Natural killer cell (primary cell): Measurements from ENCODE around the gene GSTM1. TPM values are rescaled to one million over a fixed set of nuclear protein-coding genes. Genes with fewer than 3 reads are reported as not detected.

Experiments
- ATAC-seq, 3 donors: fragments of 150-1000 bp in 2 of 3; fragments of 200-7000 bp in 1 of 3; cut with Tn5 transposase; 1 replicate in 1 of 3; 2 replicates in 2 of 3; pipeline ENCODE4 v1.10.0; 2021; ENCODE audit warnings: mild to moderate bottlenecking in 2 of 3, moderate library complexity in 2 of 3
- DNase-seq, 2 donors: peaks; one replicate each; pipeline versions ENCODE4 v3.0.0 to v3.0.0-alpha.2; 2013 to 2021; ENCODE audit warnings: mixed read lengths in 1 of 2
- H3K27ac ChIP-seq: one replicate; pipeline ENCODE4 v1.5.1; 2013; ENCODE audit warnings: mild to moderate bottlenecking, low read length
- H3K27me3 ChIP-seq: one replicate; pipeline ENCODE4 v1.6.1; 2013; ENCODE audit warnings: low read length; ENCODE audit not compliant: control insufficient read depth, insufficient read depth
- H3K36me3 ChIP-seq: one replicate; pipeline ENCODE4 v1.6.1; 2013; ENCODE audit warnings: low read length; ENCODE audit not compliant: control insufficient read depth, insufficient read depth
- H3K4me1 ChIP-seq: one replicate; pipeline ENCODE4 v1.6.1; 2013; ENCODE audit warnings: low read length; ENCODE audit not compliant: control insufficient read depth, insufficient read depth
- H3K4me3 ChIP-seq: one replicate; pipeline ENCODE4 v1.5.1; 2013; ENCODE audit warnings: low read length
- H3K9me3 ChIP-seq: one replicate; pipeline ENCODE4 v1.6.1; 2013; ENCODE audit warnings: low read length; ENCODE audit not compliant: control insufficient read depth, insufficient read depth
- H3K27ac Mint-ChIP-seq, 2 donors: one replicate each; pipeline ENCODE4 v1.8.0; 2022; ENCODE audit warnings: mild to moderate bottlenecking in 2 of 2, mixed read lengths in 2 of 2, moderate library complexity in 1 of 2
- H3K27me3 Mint-ChIP-seq, 2 donors: one replicate each; pipeline ENCODE4 v1.8.0; 2022; ENCODE audit warnings: low read depth in 2 of 2, mixed read lengths in 2 of 2
- H3K36me3 Mint-ChIP-seq: one replicate; pipeline ENCODE4 v1.8.0; 2022; ENCODE audit warnings: mixed read lengths
- H3K4me1 Mint-ChIP-seq, 2 donors: one replicate each; pipeline ENCODE4 v1.8.0; 2022; ENCODE audit warnings: mixed read lengths in 2 of 2
- H3K4me3 Mint-ChIP-seq: one replicate; pipeline ENCODE4 v1.8.0; 2022; ENCODE audit warnings: mild to moderate bottlenecking, moderate library complexity, mixed read lengths
- H3K9me3 Mint-ChIP-seq, 2 donors: one replicate each; pipeline ENCODE4 v1.8.0; 2022; ENCODE audit warnings: mixed read lengths in 2 of 2
- WGBS: methylation state at CpG from one replicate; pipeline ENCODE4 v1.1.7; 2013; ENCODE audit warnings: missing lambda C conversion rate; ENCODE audit not compliant: insufficient coverage; 5-methylcytosine and 5-hydroxymethylcytosine counted together
- intact Hi-C: fragments of 100-400 bp; cut with micrococcal nuclease; formaldehyde crosslinking; loops from one replicate; pipeline ENCODE4 v1.14.2; 2022
- total RNA-seq, 4 donors: library from RNA; stranded (reverse); fragments of 120-200 nt in 1 of 4; gene quantifications; one replicate each; pipeline versions ENCODE4 v1.2.3 to v1.2.4, GENCODE V29; 2013 to 2022
- TF ChIP-seq, protein P1 (sequence below): fragments of 200-600 bp; IDR thresholded peaks from one replicate; pipeline ENCODE4 v1.8.0; 2022; ENCODE audit warnings: antibody characterized with exemption

The GSTM1 gene
- total RNA-seq, 3 donors from 2014 or later (not counting 1 experiment from before 2014, with no cell fraction given): 31.9 to 34.7 TPM; not detected in 1

GRCh38 chr1:109640285-109640865 lies 47.2 kb upstream of the GSTM1 start:
- H3K4me1 ChIP-seq: peaks cover 15% of the 10 kb centered on the region
- no peaks in the 10 kb centered on the region for H3K27me3 ChIP-seq
- H3K4me3 ChIP-seq: no peak overlapping the region
- H3K9me3 ChIP-seq: no peaks in the 10 kb centered on the region
- ATAC-seq: peak; percentile 83 to 87 (median 86)
- peaks cover 4 to 10% of the 10 kb centered on the region in 2 donors for H3K4me1 Mint-ChIP-seq
- WGBS: 15% methylated on average over 5 of the region's 5 CpGs
- peak; percentile 90 to 92 for DNase-seq
- no peak overlapping the region for H3K27ac ChIP-seq
- H3K36me3 ChIP-seq: no peaks in the 10 kb centered on the region
- H3K27me3 Mint-ChIP-seq: peaks cover 0 to 14% of the 10 kb centered on the region in 2 donors
- H3K36me3 Mint-ChIP-seq: no peaks in the 10 kb centered on the region
- H3K27ac Mint-ChIP-seq: no peak overlapping the region
- no peak overlapping the region for H3K4me3 Mint-ChIP-seq
- intact Hi-C loops: loop anchor here (2.0 kb wide), 1 partner anchor 94 kb away; no protein-coding TSS in a partner anchor
- TF ChIP-seq, protein P1, sequence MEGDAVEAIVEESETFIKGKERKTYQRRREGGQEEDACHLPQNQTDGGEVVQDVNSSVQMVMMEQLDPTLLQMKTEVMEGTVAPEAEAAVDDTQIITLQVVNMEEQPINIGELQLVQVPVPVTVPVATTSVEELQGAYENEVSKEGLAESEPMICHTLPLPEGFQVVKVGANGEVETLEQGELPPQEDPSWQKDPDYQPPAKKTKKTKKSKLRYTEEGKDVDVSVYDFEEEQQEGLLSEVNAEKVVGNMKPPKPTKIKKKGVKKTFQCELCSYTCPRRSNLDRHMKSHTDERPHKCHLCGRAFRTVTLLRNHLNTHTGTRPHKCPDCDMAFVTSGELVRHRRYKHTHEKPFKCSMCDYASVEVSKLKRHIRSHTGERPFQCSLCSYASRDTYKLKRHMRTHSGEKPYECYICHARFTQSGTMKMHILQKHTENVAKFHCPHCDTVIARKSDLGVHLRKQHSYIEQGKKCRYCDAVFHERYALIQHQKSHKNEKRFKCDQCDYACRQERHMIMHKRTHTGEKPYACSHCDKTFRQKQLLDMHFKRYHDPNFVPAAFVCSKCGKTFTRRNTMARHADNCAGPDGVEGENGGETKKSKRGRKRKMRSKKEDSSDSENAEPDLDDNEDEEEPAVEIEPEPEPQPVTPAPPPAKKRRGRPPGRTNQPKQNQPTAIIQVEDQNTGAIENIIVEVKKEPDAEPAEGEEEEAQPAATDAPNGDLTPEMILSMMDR: peak; percentile 96
- no peaks in the 10 kb centered on the region for H3K9me3 Mint-ChIP-seq

DNA sequence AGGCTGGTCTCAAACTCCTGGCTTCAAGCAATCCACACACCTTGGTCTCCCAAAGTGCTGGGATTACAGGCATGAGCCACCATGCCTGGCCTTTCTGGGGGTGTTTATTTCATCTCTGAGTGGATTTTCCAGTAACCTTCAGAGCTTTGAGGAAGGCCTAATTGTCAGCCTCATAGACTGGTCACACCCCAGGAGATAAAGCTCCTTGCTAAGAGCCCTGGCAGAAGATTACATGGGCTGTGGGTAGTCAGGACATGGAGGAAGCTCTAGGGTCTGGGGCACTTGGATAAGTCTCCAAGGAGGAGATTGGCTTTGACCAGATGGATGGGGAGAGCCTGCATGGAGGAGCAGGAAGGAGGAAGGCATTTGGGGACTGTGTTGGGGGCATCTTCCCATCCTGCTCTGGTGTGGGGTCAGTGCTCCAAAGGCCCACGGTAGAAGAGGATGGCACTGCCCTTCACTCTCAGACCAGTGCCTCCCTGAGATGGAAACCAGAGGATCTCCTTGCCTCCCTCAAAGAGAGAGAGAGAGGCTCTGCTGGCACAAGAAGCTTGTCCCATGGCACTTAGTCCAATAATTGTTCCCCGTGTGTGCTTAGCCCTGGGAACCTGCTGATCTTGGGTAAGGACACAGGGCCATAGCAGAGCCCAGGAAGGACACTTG lies 46.4 kb upstream of the GSTM1 start:
- peak in 1 of 2 donors; percentile 7 for DNase-seq
- Histone ChIP-seq H3K4me1 (peaks cover 15% of the 10 kb centered on the region), H3K4me3 (no peak overlapping the region), H3K27me3 (no peaks in the 10 kb centered on the region), H3K9me3 (no peaks in the 10 kb centered on the region), H3K36me3 (no peaks in the 10 kb centered on the region), H3K27ac (no peak overlapping the region)
- Mint-ChIP-seq H3K4me1 (peaks cover 4 to 10% of the 10 kb centered on the region in 2 donors), H3K9me3 (no peaks in the 10 kb centered on the region), H3K27me3 (peaks cover 0 to 14% of the 10 kb centered on the region in 2 donors), H3K36me3 (no peaks in the 10 kb centered on the region), H3K4me3 (no peak overlapping the region), H3K27ac (no peak overlapping the region)
- no peak for ATAC-seq
- TF ChIP-seq, protein P1: no peak
- WGBS: 87% methylated on average over 2 of the region's 2 CpGs
- intact Hi-C loops: loop anchor here (2.0 kb wide), 1 partner anchor 94 kb away; no protein-coding TSS in a partner anchor

GRCh38 chr1:109641861-109642260 lies 45.8 kb upstream of the GSTM1 start:
- no peaks in the 10 kb centered on the region for H3K9me3 ChIP-seq
- WGBS: 57% methylated on average over 1 of the region's 2 CpGs
- peaks cover 4 to 10% of the 10 kb centered on the region in 2 donors for H3K4me1 Mint-ChIP-seq
- H3K36me3 ChIP-seq: no peaks in the 10 kb centered on the region
- peaks cover 15% of the 10 kb centered on the region for H3K4me1 ChIP-seq
- DNase-seq: peak in 1 of 2 donors; percentile 2
- peaks cover 0 to 12% of the 10 kb centered on the region in 2 donors for H3K27me3 Mint-ChIP-seq
- TF ChIP-seq, protein P1: no peak
- no peak overlapping the region for H3K4me3 ChIP-seq
- ATAC-seq: no peak
- no peak overlapping the region for H3K4me3 Mint-ChIP-seq
- H3K9me3 Mint-ChIP-seq: no peaks in the 10 kb centered on the region
- H3K27me3 ChIP-seq: no peaks in the 10 kb centered on the region
- no peaks in the 10 kb centered on the region for H3K36me3 Mint-ChIP-seq
- H3K27ac Mint-ChIP-seq: no peak overlapping the region
- no peak overlapping the region for H3K27ac ChIP-seq
- intact Hi-C loops: loop anchor here (2.0 kb wide), 2 partner anchors 45 to 95 kb away; partner anchors contain the start of gene GSTM1
